IMR-90 (cell line): Measurements from ENCODE around the gene PANK3.

ENCODE experiments used
- BHLHE40 ChIP-seq: fragments of 150-350 bp; IDR thresholded peaks from 2 replicates; pipeline ENCODE4 v1.6.1; 2016; ENCODE audit warnings: mild to moderate bottlenecking, low read depth, low read length
- CEBPB ChIP-seq: IDR thresholded peaks from 2 replicates; pipeline ENCODE4 v1.6.1; 2012; ENCODE audit warnings: low read depth, low read length, improper control_type of control experiment
- MAFK ChIP-seq: IDR thresholded peaks from 2 replicates; pipeline ENCODE4 v1.6.1; 2012; ENCODE audit warnings: low read depth, low read length, improper control_type of control experiment
- MAZ ChIP-seq: IDR thresholded peaks from 2 replicates; pipeline ENCODE4 v1.6.1; 2012; ENCODE audit warnings: low read depth, mild to moderate bottlenecking, low read length, improper control_type of control experiment, moderate library complexity, borderline replicate concordance
- NFE2L2 ChIP-seq: fragments of 150-350 bp; IDR thresholded peaks from 2 replicates; pipeline ENCODE4 v1.6.1; 2016; ENCODE audit warnings: low read depth, mild to moderate bottlenecking, low read length
- POLR2A ChIP-seq: IDR thresholded peaks from 2 replicates; pipeline ENCODE4 v1.6.1; 2012; ENCODE audit warnings: mild to moderate bottlenecking, low read depth, low read length
- RAD21 ChIP-seq: IDR thresholded peaks from 2 replicates; pipeline ENCODE4 v1.6.1; 2012; ENCODE audit warnings: low read length, improper control_type of control experiment
- SMC3 ChIP-seq: fragments of 150-350 bp; IDR thresholded peaks from 2 replicates; pipeline ENCODE4 v1.6.1; 2016; ENCODE audit warnings: low read depth, mild to moderate bottlenecking, antibody characterized with exemption, low read length, moderate library complexity
- TF ChIP-seq, protein P1 (sequence below): conservative IDR thresholded peaks from 2 replicates; pipeline ENCODE4 v1.5.1; 2012; ENCODE audit warnings: mild to moderate bottlenecking, low read depth, low read length, improper control_type of control experiment

DNA sequence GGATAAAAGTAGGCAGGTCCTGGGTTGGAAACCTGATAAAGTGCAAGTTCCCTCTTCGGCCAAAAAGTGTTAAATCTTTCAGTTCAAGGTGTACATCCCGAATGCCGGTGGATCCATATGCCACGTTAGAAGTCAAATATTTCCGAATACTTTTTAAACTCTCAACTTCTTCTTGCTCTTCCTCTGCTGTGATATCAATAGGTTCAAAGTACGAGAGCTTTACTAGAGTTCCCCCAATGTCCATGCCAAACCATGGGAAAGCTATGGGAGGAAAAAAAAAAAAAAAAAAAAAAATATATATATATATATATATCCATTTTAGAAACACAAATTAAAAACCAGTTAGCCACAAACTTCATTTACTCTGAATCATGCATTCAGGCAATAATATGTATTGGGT, 10.4 kb downstream of the PANK3 start:
- TF ChIP-seq, protein P1, sequence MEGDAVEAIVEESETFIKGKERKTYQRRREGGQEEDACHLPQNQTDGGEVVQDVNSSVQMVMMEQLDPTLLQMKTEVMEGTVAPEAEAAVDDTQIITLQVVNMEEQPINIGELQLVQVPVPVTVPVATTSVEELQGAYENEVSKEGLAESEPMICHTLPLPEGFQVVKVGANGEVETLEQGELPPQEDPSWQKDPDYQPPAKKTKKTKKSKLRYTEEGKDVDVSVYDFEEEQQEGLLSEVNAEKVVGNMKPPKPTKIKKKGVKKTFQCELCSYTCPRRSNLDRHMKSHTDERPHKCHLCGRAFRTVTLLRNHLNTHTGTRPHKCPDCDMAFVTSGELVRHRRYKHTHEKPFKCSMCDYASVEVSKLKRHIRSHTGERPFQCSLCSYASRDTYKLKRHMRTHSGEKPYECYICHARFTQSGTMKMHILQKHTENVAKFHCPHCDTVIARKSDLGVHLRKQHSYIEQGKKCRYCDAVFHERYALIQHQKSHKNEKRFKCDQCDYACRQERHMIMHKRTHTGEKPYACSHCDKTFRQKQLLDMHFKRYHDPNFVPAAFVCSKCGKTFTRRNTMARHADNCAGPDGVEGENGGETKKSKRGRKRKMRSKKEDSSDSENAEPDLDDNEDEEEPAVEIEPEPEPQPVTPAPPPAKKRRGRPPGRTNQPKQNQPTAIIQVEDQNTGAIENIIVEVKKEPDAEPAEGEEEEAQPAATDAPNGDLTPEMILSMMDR = no peak
- TF ChIP-seq NFE2L2 (no peak), RAD21 (no peak), POLR2A (no peak), MAFK (no peak), BHLHE40 (no peak), MAZ (no peak), CEBPB (no peak), SMC3 (no peak)
